Fibroblast of skin of left biceps (primary cell): ENCODE results near the gene PARD6G.

Source experiments
- DNase-seq, 2 experiments: peaks; one replicate each; pipeline ENCODE4 v3.0.0-alpha.2; 2013; ENCODE audit warnings: low read depth in 2 of 2

Gene PARD6G

DNA sequence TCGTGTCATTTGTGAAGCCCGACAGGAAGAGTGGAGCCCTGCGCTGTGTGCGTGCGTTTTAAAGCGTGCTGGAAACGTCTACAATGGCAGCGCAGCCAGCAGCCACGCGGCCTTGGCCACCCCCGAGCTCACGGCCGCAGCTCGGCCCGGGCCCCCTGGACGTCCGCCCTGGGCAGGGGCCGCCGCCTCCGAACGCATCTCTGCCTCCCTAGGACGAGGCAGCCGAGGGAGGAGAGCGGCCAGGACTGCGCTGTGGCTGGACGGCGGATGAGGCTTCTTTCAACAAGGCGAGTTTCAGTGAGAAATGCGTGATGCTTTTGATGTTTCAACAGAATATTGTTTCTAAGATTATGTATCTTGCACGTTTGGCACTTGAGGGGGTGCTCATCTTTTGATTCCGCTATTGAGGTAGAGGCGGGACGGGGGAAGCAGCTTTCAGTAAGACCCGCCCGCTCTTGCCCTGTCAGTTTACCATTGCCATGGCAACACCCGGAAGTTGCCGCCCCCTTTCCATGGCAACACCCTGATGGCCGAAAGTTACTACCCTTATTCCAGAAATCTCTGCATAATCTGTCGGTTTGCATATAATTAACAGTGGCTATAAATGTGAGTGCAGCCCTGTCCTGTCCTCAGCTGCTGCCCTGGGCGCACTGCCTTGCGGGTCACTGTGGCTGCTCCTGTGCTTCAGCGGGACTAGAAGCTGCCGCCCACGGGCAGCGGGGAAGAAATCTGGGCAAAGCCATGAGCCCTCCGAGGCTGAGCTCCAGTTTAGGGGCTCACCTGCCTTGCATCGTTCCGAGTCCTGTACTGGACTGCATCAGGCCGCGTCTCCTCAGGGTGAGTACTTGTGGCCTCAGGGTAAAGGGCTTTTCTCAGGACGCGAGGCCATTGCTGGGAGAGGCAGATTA, 99.6 kb downstream of the PARD6G start:
- peak; percentile 50 to 54 for DNase-seq

GRCh38 chr18:80147037-80147417, 100.3 kb downstream of the PARD6G start:
- DNase-seq: no peak

DNA sequence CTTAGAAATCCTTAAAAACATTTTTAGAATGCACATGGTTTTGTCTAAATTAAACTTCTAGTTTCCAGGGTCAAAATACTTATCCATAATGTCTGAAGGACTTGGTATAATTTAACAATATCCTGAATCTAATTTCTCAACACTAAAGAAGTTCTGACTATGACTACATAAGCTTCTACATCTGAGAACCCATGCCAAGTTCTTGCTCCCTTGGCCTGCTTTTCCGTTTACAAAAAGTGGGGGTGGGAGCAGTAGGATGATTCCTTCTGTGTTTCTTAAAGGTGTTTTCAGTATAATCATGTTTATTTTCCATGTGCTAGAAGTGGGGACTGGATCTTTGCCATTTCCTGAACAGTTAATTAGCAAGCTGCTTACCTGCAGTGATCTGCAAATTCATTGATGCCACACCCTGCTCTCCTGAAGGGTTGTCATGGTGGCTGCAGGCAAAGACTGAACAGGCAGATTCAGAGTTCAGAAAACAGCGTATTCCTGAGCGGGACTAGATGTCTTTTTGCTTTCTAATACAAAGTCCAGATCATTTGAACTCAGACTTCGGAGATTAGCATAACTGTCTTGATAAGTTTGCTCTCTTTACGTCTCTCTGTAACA, 102.0 kb downstream of the PARD6G start:
- DNase-seq: no peak

DNA sequence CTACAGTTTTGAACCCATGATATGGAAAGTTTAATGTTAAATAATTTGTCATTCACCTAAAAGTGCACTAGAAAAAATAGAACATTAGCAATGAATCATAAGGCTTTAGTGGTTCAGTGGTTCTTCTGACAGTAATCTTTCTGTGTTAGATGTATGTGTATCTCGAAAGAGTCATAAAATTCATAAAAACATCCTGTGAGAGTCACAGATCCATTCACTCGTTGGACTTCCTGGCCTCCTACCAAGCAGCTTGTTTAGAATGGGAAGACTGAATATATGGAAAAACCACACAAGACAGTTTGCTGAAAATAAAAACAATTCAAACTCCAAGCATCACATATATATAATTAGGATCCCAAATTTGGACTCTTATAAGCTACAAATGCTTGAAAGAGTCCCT, 103.4 kb downstream of the PARD6G start:
- no peak for DNase-seq

GRCh38 chr18:80140455-80140985, 106.8 kb downstream of the PARD6G start:
- no peak for DNase-seq

DNA sequence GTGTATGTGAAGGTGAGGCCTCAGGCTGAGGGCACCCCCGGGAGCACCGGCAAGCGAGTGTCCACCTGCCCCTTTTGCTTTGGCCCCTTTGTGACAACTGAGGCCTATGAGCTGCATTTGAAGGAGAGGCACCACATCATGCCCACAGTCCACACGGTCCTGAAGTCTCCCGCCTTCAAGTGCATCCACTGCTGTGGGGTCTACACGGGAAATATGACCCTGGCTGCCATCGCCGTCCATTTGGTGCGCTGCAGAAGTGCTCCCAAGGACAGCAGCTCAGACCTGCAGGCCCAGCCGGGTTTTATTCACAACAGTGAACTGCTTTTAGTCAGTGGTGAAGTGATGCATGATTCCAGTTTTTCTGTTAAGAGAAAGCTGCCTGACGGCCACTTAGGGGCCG, 109.3 kb downstream of the PARD6G start:
- DNase-seq: no peak

DNA sequence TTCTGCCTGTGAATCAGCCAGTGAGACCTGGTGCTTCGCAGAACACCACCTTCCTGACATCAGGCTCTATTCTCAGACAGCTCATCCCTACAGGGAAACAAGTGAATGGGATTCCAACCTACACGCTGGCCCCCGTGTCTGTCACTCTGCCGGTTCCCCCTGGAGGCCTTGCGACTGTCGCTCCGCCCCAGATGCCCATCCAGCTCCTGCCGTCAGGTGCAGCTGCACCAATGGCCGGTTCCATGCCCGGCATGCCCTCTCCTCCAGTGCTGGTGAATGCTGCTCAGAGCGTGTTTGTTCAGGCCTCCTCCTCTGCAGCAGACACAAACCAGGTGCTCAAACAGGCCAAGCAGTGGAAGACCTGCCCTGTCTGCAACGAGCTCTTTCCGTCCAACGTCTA, 110.2 kb downstream of the PARD6G start:
- DNase-seq: no peak

GRCh38 chr18:80136679-80137078, 110.6 kb downstream of the PARD6G start:
- no peak for DNase-seq

- no peak for DNase-seq
Observed at GRCh38 chr18:80135136-80135535, 112.2 kb downstream of the PARD6G start.

DNA sequence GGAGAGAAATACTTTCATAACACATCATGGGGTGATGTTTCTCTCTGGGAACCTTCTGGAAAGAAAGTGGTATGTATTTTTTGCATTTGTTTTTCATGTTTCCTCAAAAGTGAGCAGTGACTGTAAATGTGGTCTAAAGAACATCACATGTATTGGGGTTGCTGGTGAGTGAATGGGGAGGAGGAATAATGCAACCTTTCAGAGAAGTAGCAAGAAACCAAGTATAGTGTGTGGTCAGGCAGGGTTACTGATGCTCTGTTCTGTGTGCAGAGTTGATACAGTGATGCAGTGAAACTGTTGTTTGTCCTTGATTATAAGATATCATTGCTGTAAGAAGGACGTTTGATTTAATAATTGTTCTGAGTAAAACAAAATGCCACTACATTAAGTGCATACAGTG, 114.2 kb downstream of the PARD6G start:
- no peak for DNase-seq

- DNase-seq: no peak
Observed at GRCh38 chr18:80132180-80132812, 115.0 kb downstream of the PARD6G start.

DNA sequence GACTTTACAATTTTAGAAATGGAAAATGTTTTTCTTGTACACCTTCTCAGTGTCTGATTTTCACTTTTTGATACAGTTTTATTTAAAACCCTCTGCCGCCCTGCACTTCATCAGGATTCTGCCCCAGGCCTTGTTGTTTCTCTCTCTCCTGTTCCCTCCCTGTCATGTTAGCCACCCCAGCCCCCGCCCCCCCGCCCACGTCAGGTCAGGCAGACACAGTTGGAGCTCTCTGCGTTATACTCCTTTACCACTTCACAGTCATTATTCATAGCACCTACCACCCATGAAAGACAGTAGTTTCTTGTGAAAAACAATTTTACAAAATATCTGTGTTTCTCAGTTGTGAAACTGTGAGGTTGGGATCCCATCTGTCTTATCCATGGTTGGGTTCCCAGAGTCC, 116.8 kb downstream of the PARD6G start:
- no peak for DNase-seq

DNA sequence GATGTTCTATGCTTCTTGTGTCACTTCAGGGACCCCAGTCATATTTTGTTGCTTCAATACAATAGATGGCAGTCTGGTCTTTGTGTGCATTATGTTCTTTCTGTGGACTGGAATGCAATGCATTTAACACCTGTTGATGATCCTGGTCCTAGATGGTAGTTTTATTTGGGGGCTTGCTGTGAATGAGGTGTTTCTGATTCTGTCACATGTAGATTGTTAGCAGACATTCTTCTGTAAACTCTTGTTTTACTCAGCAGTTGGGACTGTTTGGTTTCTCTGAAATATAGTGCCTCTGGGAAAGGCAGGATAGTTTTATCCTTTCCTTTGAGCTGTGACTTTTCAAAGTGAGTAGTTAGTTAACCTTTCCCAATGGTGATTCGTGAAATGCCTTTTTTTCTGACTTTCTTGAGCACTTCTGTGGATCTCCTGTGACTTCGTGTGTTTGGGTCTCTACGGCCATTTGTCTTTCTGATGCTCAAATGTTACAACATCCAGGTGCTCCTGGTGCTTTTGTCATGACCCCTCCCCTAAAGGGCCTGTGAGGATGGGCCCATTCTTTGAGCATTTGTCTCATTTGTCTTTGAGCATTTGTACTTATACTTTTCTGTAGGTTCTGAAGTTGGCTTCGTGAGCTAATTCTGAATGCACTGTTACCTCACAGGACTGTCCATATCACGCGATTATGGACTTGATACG, 117.5 kb downstream of the PARD6G start:
- DNase-seq: no peak

DNA sequence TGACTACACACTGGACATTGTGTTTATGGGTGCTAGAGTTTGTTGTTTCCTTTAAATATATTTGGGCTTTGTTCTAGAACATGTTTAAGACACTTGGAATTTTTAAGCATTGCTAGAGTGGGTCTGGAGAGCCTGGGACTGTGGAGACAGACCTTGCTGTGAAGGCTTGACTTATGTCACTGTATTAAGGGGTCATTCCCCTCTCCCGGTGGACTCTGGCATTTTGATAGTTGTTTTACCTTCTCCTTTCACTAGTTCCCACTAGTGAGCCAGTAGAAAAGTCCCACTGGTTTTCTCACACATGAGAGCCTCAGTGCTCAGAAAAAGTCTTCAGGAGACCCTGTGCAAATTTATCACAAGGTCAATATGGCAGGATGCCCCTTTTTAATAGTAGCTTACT, 119.7 kb downstream of the PARD6G start:
- DNase-seq: no peak

DNA sequence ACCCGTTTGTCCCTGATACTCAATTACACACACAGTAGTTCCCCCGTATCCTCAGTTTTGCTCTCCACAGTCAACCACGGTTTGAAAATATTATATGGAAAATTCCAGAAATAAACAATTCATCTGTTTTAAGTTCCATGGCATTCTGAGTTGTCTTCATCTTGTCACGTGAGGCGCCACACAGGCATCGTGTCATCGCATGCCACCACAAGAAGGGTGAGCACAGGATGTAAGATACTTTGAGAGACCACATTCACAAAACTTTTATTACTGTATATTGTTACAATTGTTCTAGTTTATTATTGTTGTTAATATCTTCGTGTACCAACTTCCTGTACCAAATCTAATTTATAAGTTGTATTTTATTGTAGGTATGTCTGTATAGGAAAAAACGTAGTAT, 120.5 kb downstream of the PARD6G start:
- no peak for DNase-seq

DNA sequence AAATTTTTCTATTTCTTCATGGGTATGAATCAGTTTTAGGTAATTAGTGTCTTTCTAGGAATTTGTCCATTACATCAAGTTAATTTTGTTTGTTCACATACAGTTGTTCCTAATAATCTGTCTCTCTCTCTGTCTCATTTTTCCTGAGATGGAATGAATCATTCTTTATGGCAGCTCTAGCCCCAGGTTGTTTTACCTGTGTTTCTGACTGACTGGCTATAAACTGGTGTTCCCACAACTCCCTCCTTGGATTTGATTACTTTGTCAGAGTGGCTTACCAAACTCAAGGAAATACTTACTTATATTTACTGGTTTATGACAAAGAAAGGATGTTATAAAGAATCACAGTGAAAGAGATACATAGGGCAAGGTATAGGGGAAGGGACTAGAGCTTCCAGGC, 123.2 kb downstream of the PARD6G start:
- no peak for DNase-seq

GRCh38 chr18:80120932-80121331, 126.4 kb downstream of the PARD6G start:
- DNase-seq: no peak

DNA sequence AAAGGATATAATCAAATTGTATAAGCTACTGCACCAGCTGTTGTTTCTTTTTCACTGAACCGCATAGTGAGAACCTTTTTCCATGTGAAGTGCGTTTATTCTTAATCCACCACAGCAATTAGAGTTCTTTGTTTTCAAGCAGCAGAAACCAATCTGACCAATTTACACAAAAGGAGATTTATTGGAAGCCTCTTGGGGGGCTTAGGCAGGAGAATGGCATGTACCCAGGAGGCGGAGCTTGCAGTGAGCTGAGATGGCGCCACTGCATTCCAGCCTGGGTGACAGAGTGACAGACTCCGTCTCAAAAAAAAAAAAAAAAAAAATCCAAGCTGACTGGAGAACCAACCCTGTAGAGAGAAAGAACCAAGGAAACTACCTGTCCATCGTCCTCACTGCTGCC, 128.2 kb downstream of the PARD6G start:
- no peak for DNase-seq

DNA sequence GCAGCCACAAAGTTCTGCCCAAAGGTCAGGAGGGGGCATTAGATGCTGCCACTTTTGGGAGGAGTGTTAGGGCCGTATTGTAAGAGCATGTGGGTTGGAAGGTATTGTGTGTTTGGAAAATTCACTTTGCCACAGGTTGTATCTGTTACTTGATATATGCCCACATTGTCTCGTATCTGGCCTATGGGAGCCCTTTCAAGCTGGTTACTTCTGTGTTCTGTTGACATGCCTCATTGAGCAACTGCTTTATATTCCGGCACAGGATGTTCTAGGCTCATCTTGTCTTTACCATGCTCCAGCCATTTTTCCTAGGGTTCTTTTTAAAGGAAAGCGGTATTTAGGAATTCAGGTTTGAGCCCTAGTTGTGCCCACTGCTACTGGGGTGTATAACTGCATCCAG, 132.3 kb downstream of the PARD6G start:
- no peak for DNase-seq

DNA sequence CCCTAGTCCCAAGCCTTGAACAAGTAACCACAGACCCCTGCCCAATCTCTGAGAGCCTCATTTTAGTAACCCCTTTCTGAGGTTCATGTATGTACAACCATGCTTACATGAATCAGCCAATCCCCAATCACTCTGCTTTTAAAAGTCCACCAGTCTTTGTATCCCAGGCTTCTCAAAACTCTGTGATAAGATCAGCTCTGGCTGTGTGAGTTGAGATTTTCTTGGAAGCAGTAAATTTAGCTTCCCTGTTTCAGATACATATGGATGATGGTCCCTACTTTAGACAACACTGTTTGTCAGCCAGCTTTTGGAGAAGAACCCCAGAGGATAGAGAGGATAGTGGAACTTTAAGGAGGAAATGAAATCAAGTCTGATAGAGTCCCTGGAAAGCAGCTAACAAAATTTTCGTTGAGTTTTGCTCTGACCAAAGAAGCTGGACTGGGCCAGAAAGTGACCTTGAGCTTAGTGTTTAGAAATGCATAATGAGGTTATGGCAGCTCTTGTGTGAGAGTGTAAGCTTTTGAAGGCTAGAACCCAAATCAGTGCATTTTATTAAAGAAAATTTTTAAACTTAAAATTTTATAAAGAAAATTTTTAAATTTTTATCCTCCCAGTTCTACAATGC, 134.6 kb downstream of the PARD6G start:
- no peak for DNase-seq

DNA sequence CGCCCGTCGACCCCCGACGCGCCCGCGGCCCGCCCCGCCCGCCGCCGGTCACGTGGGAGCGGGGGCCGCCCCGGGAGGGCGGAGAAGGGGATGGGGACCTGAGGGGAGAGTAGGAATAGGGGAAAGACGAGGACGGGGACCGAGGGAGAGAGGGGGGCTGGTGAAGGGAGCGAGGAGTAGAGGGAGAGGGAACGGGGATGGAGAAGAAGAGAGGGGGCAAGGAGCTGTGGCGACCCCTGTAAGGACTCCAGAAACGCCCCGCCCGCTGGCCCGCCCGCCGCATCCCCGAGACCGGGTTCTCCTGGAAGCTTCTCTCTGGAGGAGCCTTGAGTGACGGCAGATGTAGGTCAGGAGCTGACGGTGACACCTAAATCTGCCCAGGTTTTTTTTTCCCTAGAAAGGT, 137.6 kb downstream of the PARD6G start:
- DNase-seq: no peak
